ENCODE measurements around the gene TJP1.
"Not testable (repeated sequence)": the region's sequence is repeated elsewhere in the genome, so short reads cannot be mapped to it uniquely, and the experiment has no call there.

Gene TJP1

DNA sequence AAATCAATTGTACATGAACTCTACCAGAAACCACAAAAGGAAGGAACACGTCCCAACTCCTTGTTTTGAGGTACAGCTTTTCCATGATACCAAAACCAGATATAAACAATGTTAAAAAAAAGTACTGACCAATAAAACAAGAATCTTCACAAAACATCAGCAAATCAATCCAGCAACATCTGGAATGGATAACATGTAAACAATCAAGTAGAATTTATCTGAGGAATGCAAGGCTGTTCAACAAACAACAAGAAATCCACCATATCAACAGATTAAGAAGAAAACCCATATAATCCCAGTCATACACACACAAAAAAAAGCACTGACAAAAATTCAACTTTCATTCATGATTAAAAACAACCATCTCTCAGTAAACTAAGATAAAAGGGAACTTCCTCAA lies 26.7 kb downstream of the TJP1 start:
- DNase-seq, result no peak

GRCh38 chr15:29792426-29793159 lies 29.7 kb downstream of the TJP1 start:
- no peak for DNase-seq

DNA sequence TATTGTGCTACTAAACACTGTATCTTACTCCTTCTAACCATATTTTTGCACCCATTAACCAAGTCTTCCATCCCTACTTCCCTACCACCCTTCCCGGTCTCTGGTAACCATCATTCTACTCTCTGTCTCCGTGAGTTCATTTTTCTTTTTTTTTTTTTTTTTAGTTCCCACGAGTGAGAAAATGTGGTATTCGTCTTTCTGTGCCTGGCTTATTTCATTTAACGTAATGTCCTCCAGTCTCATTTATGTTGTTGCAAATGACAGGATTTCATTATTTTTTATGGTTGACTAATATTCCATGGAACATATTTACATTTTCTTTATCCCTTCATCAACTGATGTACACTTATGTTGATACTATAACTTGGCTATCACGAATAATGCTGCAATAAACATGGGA lies 31.7 kb downstream of the TJP1 start:
- no peak for DNase-seq

- no peak for DNase-seq
Observed at GRCh38 chr15:29789871-29790270, 32.4 kb downstream of the TJP1 start.

DNA sequence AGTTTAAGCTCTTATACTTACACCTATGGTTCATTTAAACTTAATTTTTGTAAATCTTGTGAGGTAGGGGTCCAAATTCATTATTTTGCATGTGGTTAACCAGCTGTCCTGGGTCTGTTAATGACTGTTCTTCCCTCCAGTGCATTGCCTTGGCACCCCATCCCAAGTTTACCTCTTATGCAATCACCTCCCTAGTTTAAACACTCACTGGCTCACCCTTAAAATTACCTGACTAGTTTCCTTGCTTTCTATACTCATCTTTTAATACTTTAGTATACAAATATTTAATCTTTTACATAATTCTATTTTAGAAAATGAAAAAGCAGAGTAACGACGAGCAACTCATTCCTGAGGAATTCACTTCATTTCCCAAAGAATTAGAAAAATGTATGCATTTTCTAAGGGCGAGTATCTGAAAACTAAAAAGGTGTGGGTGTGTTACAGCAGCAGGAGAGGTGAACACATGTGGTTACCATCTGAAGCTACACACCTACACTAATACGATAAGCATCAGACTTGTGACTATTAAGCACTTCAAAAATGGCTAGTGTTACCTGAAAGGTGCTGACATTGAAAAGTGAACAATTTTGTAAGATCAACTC lies 33.7 kb downstream of the TJP1 start:
- DNase-seq, result no peak

GRCh38 chr15:29787767-29788166 lies 34.5 kb downstream of the TJP1 start:
- no peak for DNase-seq

DNA sequence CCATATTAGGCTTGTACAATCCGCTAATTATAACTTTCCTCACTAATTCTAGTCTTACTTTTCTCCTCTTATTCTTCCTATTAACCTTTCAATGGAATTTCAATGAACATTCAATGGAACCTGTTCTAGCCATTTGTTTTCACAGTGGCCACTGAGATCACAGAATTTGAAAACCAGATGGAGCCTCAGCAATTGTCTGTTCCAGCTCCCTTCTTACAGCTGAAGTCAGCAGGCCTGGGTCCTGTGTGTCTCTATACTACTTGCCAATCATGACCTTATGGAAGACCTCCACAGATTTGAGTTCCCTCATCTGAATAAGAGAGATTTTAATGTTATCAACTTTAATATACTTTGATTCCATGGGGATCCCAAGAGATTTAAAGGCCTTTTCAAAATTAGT lies 36.6 kb downstream of the TJP1 start:
- no peak for DNase-seq

GRCh38 chr15:29785136-29785535 lies 37.1 kb downstream of the TJP1 start:
- DNase-seq, result no peak

DNA sequence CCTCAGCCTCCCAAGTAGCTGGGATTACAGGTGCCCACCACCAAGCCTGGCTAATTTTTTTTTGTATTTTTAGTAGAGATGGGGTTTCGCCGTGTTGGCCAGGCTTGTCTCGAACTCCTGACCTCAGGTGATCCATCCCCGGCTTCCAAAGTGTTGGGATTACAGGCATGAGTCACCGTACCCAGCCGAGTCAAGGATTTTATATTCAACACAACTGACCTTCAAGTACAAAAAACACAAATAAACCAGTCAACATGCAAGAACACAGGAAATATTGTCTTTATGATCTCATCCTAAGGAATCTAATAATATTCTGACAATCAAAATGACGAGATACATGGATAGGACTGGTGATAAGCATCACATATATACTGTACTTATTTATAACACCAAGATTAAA lies 37.9 kb downstream of the TJP1 start:
- no peak for DNase-seq

GRCh38 chr15:29782816-29783215 lies 39.5 kb downstream of the TJP1 start:
- DNase-seq, result not testable (repeated sequence)

DNA sequence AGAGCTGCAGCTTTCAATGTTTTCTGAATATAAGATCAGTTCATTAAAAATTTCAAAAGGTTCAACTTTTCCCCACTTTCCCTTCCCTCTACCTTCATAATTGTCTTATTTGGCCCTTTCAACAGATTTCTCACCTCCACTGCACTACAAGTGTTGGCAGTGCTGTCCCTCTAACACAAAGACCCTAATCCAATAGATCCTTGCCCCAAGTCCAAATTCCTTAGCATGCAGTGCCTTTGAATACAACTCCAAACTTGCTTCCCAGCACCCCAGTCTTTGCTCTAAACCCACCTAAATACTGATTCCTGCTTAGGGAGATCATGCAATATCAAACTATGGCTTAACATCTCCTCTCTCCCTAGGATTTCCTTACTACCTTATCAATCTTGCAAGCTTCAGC lies 43.9 kb downstream of the TJP1 start:
- no peak for DNase-seq

GRCh38 chr15:29776859-29777258 lies 45.4 kb downstream of the TJP1 start:
- DNase-seq, result no peak

DNA sequence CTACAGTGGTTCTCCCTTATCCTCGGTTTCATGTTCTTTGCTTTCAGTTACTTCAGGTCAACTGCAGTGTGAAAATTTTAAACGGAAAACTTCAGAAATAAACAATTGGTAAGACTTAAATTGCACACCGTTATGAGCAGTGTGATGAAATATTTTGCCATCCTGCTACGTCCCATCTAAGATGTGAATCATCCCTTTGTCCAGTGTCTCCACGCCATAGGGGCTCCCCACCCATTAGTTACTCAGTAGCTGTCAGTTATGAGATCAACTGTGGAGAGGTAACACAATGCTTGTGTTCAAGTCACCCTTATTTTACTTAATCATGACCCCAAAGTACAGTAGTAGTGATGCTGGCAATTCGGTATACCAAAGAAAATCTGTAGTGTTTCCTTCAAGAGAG lies 47.4 kb downstream of the TJP1 start:
- DNase-seq, result no peak

GRCh38 chr15:29773816-29774215 lies 48.5 kb downstream of the TJP1 start:
- DNase-seq, result no peak

DNA sequence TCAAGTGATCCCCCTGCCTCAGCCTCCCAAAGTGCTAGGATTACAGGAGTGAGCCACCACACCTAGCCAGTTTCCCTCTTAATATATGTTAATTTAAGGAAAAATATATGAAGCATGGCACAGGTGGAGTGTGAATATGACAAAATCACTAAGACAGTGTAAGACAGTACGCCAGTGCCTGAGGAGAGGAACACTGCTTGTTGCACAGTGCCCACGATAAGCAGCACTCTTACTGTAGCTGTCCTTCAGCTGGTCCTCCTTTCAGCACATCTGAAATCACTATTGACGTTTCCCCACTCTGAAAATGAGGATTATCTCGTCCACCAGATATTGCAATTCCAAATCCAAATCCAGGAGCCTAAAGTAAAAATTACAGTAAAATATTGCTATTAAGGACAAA lies 49.3 kb downstream of the TJP1 start:
- DNase-seq, result no peak

DNA sequence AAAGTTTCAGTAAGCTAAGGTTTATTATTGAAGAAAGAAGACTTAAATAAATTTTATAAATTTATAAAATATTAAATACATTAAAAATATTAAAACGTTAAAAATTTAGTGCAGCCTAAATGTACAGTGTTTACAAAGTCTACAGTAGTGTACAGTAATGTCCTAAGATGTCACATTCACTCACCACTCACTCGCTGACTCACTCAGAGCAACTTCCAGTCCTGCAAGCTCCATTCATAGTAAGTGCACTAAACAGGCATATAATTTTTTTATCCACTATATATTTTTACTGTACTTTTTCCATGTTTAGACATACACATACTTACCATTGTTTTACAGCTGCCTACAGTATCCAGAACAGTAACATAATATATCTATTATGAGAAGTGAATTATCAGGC lies 51.5 kb downstream of the TJP1 start:
- DNase-seq, result no peak

DNA sequence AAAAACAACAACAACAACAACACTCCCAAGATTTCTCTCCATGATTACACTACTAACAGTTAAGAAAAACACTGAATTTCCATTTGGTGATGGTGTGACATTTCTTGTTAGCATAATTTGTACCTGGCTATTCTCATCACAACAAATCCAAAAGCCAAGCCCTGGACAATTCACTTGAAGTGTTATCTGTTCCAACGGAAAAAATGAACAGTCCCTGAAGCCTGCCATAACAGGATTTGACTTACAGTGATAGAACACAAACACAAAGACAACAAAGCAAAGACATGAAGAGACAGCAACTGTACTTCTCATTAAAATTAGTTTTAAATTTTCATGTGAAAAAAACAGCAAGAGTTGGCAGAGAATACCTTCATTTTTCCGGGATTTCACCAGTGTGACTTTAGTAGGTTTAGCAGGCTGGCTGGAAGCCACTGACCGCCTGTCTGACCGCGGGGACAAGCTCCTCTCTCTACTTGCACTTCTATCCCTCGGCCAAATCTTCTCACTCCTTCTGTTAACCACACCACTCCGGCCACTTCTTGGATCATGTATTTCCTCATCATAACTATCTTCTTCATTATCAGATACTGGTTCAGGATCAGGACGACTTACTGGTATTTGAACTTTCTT lies 56.3 kb downstream of the TJP1 start:
- DNase-seq, result no peak

DNA sequence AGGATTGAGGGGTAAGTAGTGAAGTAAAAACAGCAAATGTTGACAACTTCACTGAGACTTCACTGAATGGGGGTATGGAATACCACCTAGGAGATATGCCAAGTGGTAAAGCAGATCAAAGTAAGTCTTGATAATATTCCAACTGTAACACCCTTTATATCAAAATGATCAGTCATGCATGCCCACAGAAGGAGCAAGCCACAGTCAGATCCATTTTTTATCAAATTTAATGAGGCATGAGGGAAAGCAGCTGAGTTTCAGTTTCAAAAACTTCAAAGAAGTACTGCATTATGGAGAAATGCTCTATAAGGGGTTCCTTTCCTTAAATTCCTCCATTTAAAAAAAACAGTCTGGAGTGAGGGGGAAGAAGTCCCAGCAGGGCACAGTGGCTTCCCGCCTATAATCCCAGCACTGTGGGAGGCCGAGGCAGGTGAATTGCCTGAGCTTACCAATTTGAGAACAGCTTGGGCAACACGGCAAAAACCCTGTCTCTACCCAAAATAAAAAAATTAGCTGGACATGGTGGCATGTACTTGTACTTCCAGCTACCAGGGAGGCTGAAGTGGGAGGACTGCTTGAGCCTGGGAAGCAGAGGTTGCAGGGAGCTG lies 56.9 kb downstream of the TJP1 start:
- no peak for DNase-seq

- DNase-seq, result no peak
Observed at GRCh38 chr15:29759596-29759995, 62.7 kb downstream of the TJP1 start.

DNA sequence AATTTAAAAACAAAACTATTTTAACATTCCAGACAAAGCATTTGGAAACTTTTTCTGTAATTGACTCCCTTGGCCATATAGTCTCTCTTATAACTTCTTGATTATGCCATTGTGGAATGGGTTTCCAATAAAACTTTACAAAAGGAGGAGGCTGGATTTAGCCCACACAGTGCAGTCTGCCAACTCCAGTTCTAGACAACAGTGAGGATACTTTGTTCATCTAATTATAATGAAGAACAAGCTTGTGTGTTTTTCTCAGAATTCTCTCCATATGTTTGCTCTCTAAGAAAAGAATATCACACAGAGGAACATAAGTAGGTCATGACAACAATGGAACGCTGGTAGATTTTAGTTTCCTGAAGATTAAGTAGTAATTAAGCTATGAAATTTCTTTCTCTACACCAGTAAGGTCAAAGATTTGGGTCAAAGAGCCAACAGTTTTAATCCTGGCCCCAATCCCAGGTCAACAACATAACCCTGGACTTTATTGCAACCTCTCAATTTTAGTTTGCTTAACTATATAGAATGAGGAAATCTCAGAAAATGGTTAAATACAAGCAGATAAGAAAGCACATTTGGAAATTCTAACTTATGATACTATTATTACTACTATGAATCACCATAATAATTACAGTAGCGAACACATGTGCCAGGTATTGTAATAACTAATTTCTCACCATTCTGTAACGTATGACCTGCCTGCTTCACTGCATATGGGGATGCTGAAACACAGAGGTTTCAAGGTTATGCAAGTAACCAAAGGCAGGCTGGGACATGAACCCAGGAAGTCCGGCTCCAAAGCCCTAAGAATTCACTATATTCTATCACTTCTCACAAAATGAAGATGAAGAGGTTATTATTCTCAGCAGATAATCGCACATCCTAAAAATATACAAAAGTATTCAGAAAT lies 65.7 kb downstream of the TJP1 start:
- no peak for DNase-seq

DNA sequence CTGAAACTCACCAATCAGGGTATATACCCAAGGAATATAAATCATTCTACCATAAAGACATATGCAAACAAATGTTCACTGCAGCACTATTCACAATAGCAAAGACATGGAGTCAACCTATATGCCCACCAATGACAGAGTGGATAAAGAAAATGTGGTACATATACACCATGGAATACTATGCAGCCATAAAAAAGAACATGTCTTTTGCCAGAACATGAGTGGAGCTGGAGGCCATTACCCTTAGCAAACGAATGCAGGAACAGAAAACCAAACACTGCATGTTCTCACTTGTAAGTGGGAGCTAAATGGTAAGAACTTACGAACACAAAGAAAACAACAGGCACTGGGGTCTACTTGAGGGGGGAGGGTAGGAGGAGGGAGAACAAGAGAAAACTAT lies 68.3 kb downstream of the TJP1 start:
- not testable (repeated sequence) for DNase-seq

DNA sequence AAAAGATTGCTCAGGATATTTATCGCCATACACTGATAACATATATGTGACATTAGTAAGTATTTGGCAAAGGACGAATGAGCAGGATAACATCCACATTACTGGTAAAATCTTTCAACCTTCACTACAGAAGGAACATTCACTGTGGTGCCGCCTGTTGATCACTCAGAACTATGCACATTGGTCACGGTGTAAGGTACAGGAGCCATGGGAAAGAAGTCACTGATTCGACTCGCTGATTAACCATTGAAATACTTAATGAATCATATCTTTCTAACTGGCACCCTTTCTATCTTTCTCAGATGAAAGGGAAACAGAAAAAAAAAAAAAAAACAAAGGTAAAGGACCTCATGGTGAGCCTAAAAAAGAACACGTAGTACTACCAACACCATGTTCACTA lies 68.8 kb downstream of the TJP1 start:
- no peak for DNase-seq

DNA sequence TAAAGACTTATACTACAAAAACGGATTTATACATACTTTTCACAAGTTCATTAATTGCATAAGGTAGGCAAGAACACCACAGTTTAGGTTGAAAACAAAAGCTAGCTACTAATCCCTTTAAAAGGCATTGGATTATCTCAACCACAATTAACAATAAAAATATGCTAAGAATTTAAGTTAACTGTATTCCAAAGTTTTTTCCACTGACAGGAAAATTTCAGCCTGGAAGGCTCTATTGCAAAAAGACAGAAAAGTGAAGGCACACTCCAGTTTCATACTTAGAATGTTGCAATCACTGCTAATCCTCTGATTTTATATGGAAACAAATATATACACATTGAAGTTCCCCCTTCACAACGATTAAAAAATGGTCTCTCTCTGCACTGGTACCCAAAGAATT lies 71.5 kb downstream of the TJP1 start:
- no peak for DNase-seq

Measured in MV-4-11 (cell line).